Stomach (tissue), 9 donors: ENCODE measurements around the gene PAX2. TPM values are rescaled to one million over a fixed set of nuclear protein-coding genes. Genes with fewer than 3 reads are reported as not detected.

Experiments
- DNase-seq, 2 donors: peaks; one replicate each; pipeline versions ENCODE4 v3.0.0 to v3.0.0-alpha.2; 2013 to 2019
- H3K27ac ChIP-seq, 5 donors: fragments of 200-600 bp in 4 of 5; sonication (generic) in 4 of 5; one replicate each; pipeline ENCODE4 v1.5.1; 2013 to 2019; ENCODE audit warnings: mild to moderate bottlenecking in 1 of 5, moderate library complexity in 1 of 5
- H3K27me3 ChIP-seq, 3 donors: fragments of 200-600 bp; sonication (generic); one replicate each; pipeline ENCODE4 v1.5.1; 2017 to 2019; ENCODE audit warnings: mixed run types in 1 of 3
- H3K36me3 ChIP-seq, 4 donors: fragments of 200-600 bp; sonication (generic); 1 replicate in 3 of 4; 2 replicates in 1 of 4; pipeline ENCODE4 v1.5.1; 2016 to 2019
- H3K4me1 ChIP-seq, 4 donors: fragments of 200-600 bp; sonication (generic); one replicate each; pipeline ENCODE4 v1.5.1; 2016 to 2019
- H3K4me3 ChIP-seq, 4 donors: fragments of 200-600 bp; sonication (generic) in 3 of 4; one replicate each; pipeline ENCODE4 v1.5.1; 2016 to 2019; ENCODE audit warnings: mild to moderate bottlenecking in 1 of 4
- H3K9me3 ChIP-seq, 4 donors: fragments of 200-600 bp; sonication (generic); one replicate each; pipeline ENCODE4 v1.5.1; 2016 to 2019
- CTCF ChIP-seq, 7 experiments: fragments of 450-650 bp in 4 of 7; fragments of 200-600 bp in 3 of 7; sonication (generic) in 3 of 7; IDR thresholded peaks; one replicate each; pipeline ENCODE4 v1.5.1; 2016 to 2019; ENCODE audit warnings: antibody characterized with exemption in 7 of 7, control low read depth in 2 of 7, mild to moderate bottlenecking in 1 of 7
- EP300 ChIP-seq: sonication (generic); formaldehyde crosslinking; IDR thresholded peaks from one replicate; pipeline ENCODE4 v1.6.1; 2017; ENCODE audit warnings: antibody characterized with exemption
- POLR2A ChIP-seq, 4 donors: fragments of 450-650 bp; IDR thresholded peaks; one replicate each; pipeline ENCODE4 v1.6.1; 2016; ENCODE audit warnings: antibody characterized with exemption in 4 of 4, control low read depth in 2 of 4, mild to moderate bottlenecking in 1 of 4, moderate library complexity in 1 of 4
- POLR2AphosphoS5 ChIP-seq, 3 donors: sonication (generic); formaldehyde crosslinking; IDR thresholded peaks; one replicate each; pipeline ENCODE4 v1.6.1; 2016; ENCODE audit warnings: antibody characterized with exemption in 3 of 3
- WGBS, 5 donors: extraction: QIAGEN DNeasy Blood & Tissue Kit in 3 of 5; methylation state at CpG; one replicate each; pipeline versions ENCODE4 v1.1.5 to v1.1.7; 2013 to 2018; 5-methylcytosine and 5-hydroxymethylcytosine counted together
- intact Hi-C: fragments of 100-400 bp; cut with DNase I; formaldehyde crosslinking; loops from one replicate; pipeline ENCODE4 v1.15.1; 2023; ENCODE audit warnings: low total_unique reads
- polyA plus RNA-seq, 3 donors: library from polyadenylated mRNA; stranded (reverse); fragments of 200-250 nt; gene quantifications; one replicate each; pipeline ENCODE4 v1.2.3, GENCODE V29; 2013
- total RNA-seq, 5 donors: library from RNA; depleted of rRNA; stranded (reverse); fragments of >200 nt; gene quantifications; one replicate each; pipeline versions ENCODE4 v1.1.0 to v1.2.3, GENCODE V29; 2014 to 2016
- donor health status: healthy with polysubstance abuse.
- donor health status: Bipolar disorder and iron deficiency.
- donor health status: healthy.

Gene PAX2
- total and polyA plus RNA-seq, 8 donors, result not detected

- intact Hi-C loops, result no loop called here
- TF ChIP-seq POLR2AphosphoS5 (IDR thresholded peaks at IDR 0.05), result no peak
- TF ChIP-seq CTCF (IDR thresholded peaks at IDR 0.05), result no peak
- no peak for TF ChIP-seq POLR2A (IDR thresholded peaks at IDR 0.05)
- TF ChIP-seq EP300, result no peak
- WGBS, 5 donors, result 51 to 63% (median 54%) methylated on average over 10 of the region's 10 CpGs
These were observed 57.2 kb downstream of the PAX2 start for GRCh38 chr10:100802607-100803006.

GRCh38 chr10:100803492-100803891 lies 58.1 kb downstream of the PAX2 start:
- H3K4me1 ChIP-seq, result no peaks in the 10 kb centered on the region
- DNase-seq, result no peak
- no peaks in the 10 kb centered on the region for H3K9me3 ChIP-seq
- H3K36me3 ChIP-seq, result no peaks in the 10 kb centered on the region
- peaks cover 0 to 98% (median 60%) of the 10 kb centered on the region in 3 donors for H3K27me3 ChIP-seq
- no peak for TF ChIP-seq EP300
- TF ChIP-seq CTCF (IDR thresholded peaks at IDR 0.05), result no peak
- no peak for TF ChIP-seq POLR2A (IDR thresholded peaks at IDR 0.05)
- no peak for TF ChIP-seq POLR2AphosphoS5 (IDR thresholded peaks at IDR 0.05)
- no peak overlapping the region for H3K27ac ChIP-seq
- 31 to 43% (median 35%) methylated on average over 6 of the region's 6 CpGs for WGBS, 5 donors
- H3K4me3 ChIP-seq, result no peak overlapping the region
- intact Hi-C loops, result no loop called here

More at GRCh38 chr10:100802607-100803006, 57.2 kb downstream of the PAX2 start:
- Histone ChIP-seq H3K36me3 (no peaks in the 10 kb centered on the region), H3K4me1 (no peaks in the 10 kb centered on the region), H3K4me3 (no peak overlapping the region), H3K27ac (no peak overlapping the region), H3K27me3 (peaks cover 0 to 98% (median 60%) of the 10 kb centered on the region in 3 donors), H3K9me3 (no peaks in the 10 kb centered on the region)
- DNase-seq, result no peak

- Histone ChIP-seq H3K4me1 (no peaks in the 10 kb centered on the region), H3K4me3 (no peak overlapping the region), H3K27me3 (peaks cover 0 to 98% (median 60%) of the 10 kb centered on the region in 3 donors), H3K36me3 (no peaks in the 10 kb centered on the region), H3K27ac (no peak overlapping the region), H3K9me3 (no peaks in the 10 kb centered on the region)
- no peak for TF ChIP-seq CTCF (IDR thresholded peaks at IDR 0.05)
- TF ChIP-seq POLR2AphosphoS5 (IDR thresholded peaks at IDR 0.05), result no peak
- TF ChIP-seq POLR2A (IDR thresholded peaks at IDR 0.05), result no peak
- no peak for TF ChIP-seq EP300
- no peak for DNase-seq
- intact Hi-C loops, result no loop called here
- 28 to 54% (median 44%) methylated on average over 7 of the region's 7 CpGs for WGBS, 5 donors
These were observed 58.5 kb downstream of the PAX2 start for GRCh38 chr10:100803908-100804307.

- whole genome bisulfite sequencing, 5 donors, result 51 to 66% (median 62%) methylated on average over 13 to 14 of the region's 14 CpGs
- Histone ChIP-seq H3K27ac (no peak overlapping the region), H3K36me3 (no peaks in the 10 kb centered on the region), H3K27me3 (peaks cover 0 to 99% (median 60%) of the 10 kb centered on the region in 3 donors), H3K4me3 (no peak overlapping the region), H3K9me3 (no peaks in the 10 kb centered on the region), H3K4me1 (no peaks in the 10 kb centered on the region)
- TF ChIP-seq POLR2A (IDR thresholded peaks at IDR 0.05) (no peak), CTCF (IDR thresholded peaks at IDR 0.05) (no peak), POLR2AphosphoS5 (IDR thresholded peaks at IDR 0.05) (no peak), EP300 (no peak)
- intact Hi-C loops, result no loop called here
- DNase-seq, result no peak
These were observed 60.4 kb downstream of the PAX2 start for GRCh38 chr10:100805543-100806355.
